Left hindlimb (tissue), 1 donor: ENCODE data around the gene FBLIM1.
"Not testable (repeated sequence)": the region's sequence is repeated elsewhere in the genome, so short reads cannot be mapped to it uniquely, and the experiment has no call there.

ENCODE experiments used
- DNase-seq: peaks from one replicate; pipeline ENCODE4 v3.0.0-alpha.2; 2018

Gene FBLIM1

DNA sequence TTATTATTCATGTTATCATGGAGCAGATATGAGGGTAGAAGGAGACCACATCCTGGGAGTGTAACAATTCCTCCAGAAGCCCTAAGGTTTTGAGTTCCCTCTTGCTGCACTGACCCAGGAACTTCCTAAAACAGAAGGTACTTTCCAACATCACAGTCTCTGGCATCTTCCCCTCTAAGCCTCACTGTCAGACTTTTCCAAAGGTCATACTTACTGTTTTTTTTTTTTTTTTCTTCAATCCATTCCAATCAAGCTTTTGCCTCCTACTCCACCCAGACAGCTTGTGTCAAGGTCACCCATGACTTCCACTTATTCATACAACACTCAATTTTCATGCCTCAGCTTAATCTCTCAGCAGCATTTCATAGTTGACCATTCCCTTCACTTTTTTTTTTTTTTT lies 67.2 kb downstream of the FBLIM1 start:
- no peak for DNase-seq

GRCh38 chr1:15826810-15827507 lies 68.4 kb downstream of the FBLIM1 start:
- DNase-seq, result no peak

DNA sequence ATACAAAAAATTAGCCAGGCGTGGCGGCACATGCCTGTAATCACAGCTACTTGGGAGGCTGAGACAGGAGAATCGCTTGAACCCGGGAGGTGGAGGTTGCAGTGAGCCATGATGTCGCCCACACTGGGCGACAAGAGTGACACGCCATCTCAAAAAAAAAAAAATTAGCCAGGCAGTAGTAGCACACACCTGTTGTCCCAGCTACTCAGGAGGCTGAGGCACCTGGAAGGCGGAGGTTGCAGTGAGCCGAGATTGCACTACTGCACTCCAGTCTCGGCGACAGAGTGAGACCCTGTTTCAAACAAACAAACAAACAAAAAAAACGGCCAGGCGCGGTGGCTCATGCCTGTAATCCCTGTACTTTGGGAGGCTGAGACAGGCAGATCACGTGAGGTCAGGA lies 69.0 kb downstream of the FBLIM1 start:
- DNase-seq, result not testable (repeated sequence)

GRCh38 chr1:15828931-15829330 lies 70.3 kb downstream of the FBLIM1 start:
- not testable (repeated sequence) for DNase-seq

GRCh38 chr1:15830258-15830657 lies 71.7 kb downstream of the FBLIM1 start:
- DNase-seq, result no peak

DNA sequence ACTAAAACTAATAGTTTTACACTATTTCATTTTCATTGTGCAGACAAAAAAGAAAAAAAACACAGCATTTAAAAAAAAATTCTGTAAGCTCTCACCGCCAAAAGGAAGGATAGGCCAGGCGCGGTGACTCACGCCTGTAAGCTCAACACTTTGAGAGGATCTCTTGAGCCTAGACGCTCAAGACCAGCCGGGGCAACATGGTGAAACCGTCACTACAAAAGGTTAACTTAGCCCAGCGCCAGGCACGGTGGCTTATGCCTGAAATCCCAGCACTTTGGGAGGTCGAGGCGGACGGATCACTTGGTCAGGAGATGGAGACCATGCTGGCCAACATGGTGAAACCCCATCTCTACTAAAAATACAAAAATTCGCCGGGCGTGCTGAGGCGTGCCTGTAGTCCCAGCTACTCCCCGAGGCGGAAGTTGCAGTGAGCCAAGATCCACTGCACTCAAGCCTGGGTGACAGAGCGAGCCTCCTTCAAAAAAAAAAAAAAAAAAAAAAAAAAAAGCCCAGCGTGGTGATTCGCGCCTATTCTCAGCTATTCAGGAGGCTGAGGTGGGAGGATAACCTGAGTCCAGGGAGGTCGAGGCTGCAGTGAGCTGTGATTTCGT lies 74.6 kb downstream of the FBLIM1 start:
- no peak for DNase-seq

DNA sequence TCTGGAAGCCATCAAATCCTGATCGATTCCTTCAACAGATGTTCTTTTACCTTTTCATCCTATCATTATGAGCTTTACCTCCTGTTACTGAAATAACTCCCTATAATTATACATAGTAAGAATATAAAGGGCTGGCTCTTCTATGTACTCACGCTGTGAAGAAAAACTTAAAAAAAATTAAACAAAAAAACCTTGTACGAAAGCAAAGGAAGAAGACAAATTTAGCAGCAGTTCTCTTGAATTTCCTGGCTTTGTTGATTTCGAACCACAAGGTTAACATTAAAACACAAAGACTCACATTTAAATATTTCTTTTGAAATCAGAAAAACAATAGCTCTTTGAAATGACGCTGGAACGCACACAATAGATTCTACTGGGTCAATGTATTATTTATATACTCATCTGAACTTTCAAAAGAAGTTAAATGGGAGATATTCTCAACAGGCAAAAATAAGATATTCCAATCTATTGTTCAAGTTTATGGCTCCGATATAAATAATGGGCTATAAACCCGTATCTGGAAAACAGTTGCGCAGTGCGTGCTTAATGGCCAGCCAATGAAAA lies 75.3 kb downstream of the FBLIM1 start:
- no peak for DNase-seq

DNA sequence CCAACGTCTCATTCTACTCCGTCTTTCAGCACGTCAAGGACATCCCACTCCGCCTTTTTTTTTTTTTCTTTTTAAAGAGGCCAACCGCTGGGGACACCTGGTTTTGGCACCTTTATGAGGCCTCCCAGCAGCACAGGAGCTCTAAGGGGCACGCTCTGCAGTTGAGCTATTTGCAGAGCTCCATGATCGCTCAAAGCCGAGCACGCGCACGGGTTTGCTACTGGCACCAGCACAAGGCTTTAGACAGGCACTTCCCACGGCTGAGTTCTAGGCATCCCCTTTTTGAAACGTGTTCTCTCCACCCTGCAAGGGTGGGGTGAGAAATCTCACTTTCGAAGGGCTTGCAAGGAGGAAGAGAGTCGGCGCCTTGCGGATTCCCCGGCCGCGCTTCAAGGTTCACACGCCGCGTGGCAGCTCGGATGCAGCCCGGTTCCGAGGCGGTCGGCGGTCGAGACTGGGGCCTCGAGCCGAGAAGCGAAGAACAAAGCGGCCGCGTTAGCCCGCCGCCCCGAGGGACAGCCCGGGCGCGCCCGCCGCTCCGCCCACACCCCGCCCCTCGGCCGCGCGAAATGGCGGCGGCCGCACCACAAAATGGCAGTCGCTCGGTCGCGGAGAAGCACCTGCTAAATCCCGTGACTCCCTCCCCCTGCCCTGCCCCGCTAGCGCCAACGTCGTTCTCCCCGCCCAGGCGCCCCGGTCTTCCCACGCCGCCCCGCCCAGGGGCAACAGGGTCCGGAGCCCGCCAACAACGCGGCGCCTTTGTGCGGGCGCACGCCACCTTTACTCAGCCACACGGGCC lies 76.0 kb downstream of the FBLIM1 start:
- DNase-seq, result peak; percentile 94

DNA sequence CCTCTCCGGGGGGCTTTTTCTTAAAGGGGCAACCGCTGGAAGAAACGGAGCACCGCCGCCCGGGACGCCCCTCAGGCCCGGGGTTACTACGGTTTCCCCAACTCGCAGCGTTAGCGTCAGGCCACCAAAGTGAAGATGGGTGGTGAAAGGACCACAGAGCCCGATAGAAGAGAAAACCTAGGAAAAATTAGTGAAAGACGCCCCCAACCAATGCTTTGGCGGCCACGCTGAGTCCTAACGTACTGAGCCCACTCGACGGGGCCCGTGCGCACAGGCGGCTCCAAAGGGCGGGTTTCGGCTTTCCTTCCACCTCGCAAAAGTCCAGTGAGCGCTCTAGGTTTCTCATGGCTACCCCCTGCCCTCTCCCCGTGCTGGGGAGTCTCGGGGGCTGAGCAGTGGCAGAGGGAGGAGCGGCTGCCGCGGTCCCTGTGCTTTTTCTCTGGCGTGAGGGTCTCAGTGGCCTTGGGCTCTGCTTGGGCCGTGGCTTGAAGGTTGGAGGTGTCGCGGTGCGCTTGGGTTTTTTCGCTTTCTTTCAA lies 76.7 kb downstream of the FBLIM1 start:
- DNase-seq, result no peak

DNA sequence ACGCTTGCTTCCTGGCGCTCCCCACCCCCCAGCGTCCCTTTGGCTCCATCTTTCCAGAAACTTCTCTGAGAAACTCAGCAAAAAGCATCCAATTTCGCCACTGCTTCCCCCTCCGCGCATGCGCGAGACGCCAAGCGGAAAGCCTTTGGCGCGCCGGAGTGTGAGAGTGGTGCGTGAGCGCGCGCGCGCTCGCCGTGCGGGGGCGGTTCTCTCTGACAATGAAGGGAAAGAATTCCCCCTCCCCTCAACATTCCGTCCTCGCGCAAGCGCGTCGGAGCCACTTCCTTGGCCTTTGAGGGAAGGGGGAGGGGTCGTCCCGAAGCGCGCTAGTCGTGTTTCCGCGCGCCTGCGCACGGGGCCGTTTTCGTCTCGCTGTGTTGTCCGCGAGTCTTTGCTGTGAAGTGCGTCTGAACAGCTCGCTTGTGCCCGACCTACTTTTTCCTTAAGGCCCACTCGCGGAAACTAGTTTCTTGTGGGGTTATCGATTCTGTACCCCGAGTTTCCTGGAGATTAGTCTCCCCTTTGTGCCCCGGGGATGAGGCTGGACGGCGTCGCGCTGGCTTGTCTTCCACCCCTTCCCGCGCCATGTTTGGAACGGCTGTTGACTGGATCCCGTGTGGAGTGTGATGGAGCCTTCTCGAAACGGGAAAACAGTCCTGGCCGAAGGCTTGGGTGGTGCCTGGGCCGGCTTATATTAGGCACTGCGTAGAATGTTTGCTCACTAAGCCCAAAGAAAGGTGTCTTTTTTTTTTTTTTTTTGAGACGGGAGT lies 77.3 kb downstream of the FBLIM1 start:
- peak; percentile 100 for DNase-seq
